ENCODE measurements around the gene RUFY2. TPM values are rescaled to one million over a fixed set of nuclear protein-coding genes. Genes with fewer than 3 reads are reported as not detected.

The RUFY2 gene
- total RNA-seq, 1 donor from 2014 or later = 22.4 TPM

- no peak overlapping the region for H3K4me3 Mint-ChIP-seq
- peaks cover 9% of the 10 kb centered on the region for H3K36me3 Mint-ChIP-seq (ENCODE audit: low read depth)
- H3K9me3 Mint-ChIP-seq = no peaks in the 10 kb centered on the region
- TF ChIP-seq, protein P1, sequence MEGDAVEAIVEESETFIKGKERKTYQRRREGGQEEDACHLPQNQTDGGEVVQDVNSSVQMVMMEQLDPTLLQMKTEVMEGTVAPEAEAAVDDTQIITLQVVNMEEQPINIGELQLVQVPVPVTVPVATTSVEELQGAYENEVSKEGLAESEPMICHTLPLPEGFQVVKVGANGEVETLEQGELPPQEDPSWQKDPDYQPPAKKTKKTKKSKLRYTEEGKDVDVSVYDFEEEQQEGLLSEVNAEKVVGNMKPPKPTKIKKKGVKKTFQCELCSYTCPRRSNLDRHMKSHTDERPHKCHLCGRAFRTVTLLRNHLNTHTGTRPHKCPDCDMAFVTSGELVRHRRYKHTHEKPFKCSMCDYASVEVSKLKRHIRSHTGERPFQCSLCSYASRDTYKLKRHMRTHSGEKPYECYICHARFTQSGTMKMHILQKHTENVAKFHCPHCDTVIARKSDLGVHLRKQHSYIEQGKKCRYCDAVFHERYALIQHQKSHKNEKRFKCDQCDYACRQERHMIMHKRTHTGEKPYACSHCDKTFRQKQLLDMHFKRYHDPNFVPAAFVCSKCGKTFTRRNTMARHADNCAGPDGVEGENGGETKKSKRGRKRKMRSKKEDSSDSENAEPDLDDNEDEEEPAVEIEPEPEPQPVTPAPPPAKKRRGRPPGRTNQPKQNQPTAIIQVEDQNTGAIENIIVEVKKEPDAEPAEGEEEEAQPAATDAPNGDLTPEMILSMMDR (conservative IDR thresholded peaks at IDR 0.05) = no peak
- no peak overlapping the region for H3K27ac Mint-ChIP-seq (ENCODE audit: unreplicated experiment)
- DNase-seq (ENCODE audit: low read depth, low spot score) = no peak
- H3K27me3 Mint-ChIP-seq (ENCODE audit: low read depth) = no peaks in the 10 kb centered on the region
- H3K4me1 Mint-ChIP-seq = no peaks in the 10 kb centered on the region
Observed at GRCh38 chr10:68346774-68347173, 60.3 kb downstream of the RUFY2 start.

- Mint-ChIP-seq H3K9me3 (no peaks in the 10 kb centered on the region), H3K27ac (ENCODE audit: unreplicated experiment) (no peak overlapping the region), H3K36me3 (ENCODE audit: low read depth) (peaks cover 17% of the 10 kb centered on the region), H3K4me3 (no peak overlapping the region), H3K27me3 (ENCODE audit: low read depth) (no peaks in the 10 kb centered on the region), H3K4me1 (no peaks in the 10 kb centered on the region)
- TF ChIP-seq, protein P1 (conservative IDR thresholded peaks at IDR 0.05) = no peak
- no peak for DNase-seq (ENCODE audit: low read depth, low spot score)
Observed at GRCh38 chr10:68345621-68346020, 61.5 kb downstream of the RUFY2 start.

- Mint-ChIP-seq H3K4me3 (peak overlapping the region; percentile 2), H3K9me3 (no peaks in the 10 kb centered on the region), H3K4me1 (peaks cover 4% of the 10 kb centered on the region), H3K36me3 (ENCODE audit: low read depth) (peaks cover 19% of the 10 kb centered on the region), H3K27ac (ENCODE audit: unreplicated experiment) (no peak overlapping the region), H3K27me3 (ENCODE audit: low read depth) (no peaks in the 10 kb centered on the region)
- DNase-seq (ENCODE audit: low read depth, low spot score) = no peak
- TF ChIP-seq, protein P1 (conservative IDR thresholded peaks at IDR 0.05) = no peak
Observed at GRCh38 chr10:68342909-68343516, 64.1 kb downstream of the RUFY2 start.

DNA sequence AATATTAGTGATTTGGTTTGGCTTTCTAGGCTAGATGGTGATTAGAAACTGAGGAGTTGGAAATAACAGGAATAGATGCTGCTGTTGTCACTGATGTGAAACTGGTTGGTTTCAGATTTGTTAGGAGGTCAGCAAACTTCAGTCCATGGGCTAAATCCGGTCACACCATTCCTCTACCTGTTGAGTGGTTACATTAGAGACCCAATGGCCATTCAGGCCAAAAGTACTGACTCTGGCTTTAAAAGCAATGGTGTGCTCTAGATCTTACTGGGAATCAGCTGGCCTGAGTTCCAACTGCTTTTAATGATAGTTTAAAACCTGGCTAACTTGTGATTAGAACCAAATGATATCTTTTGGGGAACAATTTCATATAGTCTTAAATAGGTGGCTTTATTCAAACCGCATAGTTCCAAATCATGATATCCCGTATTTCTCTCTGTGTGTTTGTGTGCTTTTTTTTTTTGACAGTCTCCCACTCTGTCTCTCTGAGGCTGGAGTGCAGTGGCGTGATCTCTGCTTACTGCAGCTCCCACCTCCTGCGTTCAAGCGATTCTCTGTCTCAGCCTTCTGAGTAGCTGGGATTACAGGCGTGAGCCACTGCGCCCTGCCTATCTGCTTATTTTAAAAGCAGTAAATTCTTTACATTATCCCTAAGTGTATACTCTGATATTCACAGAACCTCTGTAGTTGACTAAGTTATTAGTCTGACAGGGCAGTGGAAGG, 66.6 kb downstream of the RUFY2 start:
- Mint-ChIP-seq H3K9me3 (no peaks in the 10 kb centered on the region), H3K4me3 (peak overlapping the region; percentile 45), H3K27ac (ENCODE audit: unreplicated experiment) (no peak overlapping the region), H3K27me3 (ENCODE audit: low read depth) (no peaks in the 10 kb centered on the region), H3K4me1 (peaks cover 28% of the 10 kb centered on the region), H3K36me3 (ENCODE audit: low read depth) (peaks cover 23% of the 10 kb centered on the region)
- TF ChIP-seq, protein P1 (conservative IDR thresholded peaks at IDR 0.05) = no peak
- no peak for DNase-seq (ENCODE audit: low read depth, low spot score)

DNA sequence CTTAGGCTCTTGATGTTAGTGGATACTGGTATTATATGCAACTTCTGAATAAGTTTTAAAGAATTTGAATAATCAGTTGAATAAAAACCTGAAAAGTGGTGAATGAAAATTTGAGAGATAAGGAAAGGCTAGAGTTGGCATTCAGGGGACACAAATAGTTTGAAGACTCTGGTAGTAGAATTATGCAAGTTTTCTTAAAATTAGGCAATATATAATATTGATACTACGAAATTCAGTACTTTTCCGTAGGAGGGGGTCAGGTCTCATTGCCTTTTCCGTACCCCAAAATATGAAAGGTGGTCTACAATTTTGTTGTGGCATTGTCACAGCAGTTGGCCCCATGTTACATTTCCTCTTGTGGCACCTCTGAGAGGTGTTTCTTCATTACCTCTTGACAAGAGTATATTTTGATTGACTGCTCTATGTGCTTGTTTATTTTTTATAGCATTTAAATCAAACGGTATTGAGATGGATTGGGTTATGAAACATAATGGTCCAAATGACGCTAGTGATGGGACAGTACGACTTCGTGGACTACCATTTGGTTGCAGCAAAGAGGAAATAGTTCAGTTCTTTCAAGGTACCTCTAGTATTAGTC, 70.2 kb downstream of the RUFY2 start:
- peaks cover 43% of the 10 kb centered on the region for H3K4me1 Mint-ChIP-seq
- TF ChIP-seq, protein P1 (conservative IDR thresholded peaks at IDR 0.05) = no peak
- peak overlapping the region; percentile 82 for H3K4me3 Mint-ChIP-seq
- H3K27ac Mint-ChIP-seq (ENCODE audit: unreplicated experiment) = no peak overlapping the region
- H3K36me3 Mint-ChIP-seq (ENCODE audit: low read depth) = peaks cover 36% of the 10 kb centered on the region
- H3K27me3 Mint-ChIP-seq (ENCODE audit: low read depth) = peaks cover 6% of the 10 kb centered on the region
- DNase-seq (ENCODE audit: low read depth, low spot score) = no peak
- no peaks in the 10 kb centered on the region for H3K9me3 Mint-ChIP-seq

Data from neural crest cell (in vitro differentiated cells).